RWPE1 (cell line): Measurements from ENCODE around the gene HYDIN.
"Not testable (repeated sequence)": the region's sequence is repeated elsewhere in the genome, so short reads cannot be mapped to it uniquely, and the experiment has no call there.

Experiments used
- CTCF ChIA-PET: fragments of 350-600 bp; sonication (Branson Sonifier 250); formaldehyde crosslinking; extraction: SDS; loops from one replicate; lab custom pipeline; 2021; lab: Yijun Ruan, JAX
- POLR2A ChIA-PET: fragments of 400-600 bp; formaldehyde crosslinking; extraction: SDS; loops from one replicate; lab custom pipeline; 2020; ENCODE audit warnings: antibody characterized with exemption; ENCODE audit not compliant: low non-redundant PET; lab: Yijun Ruan, JAX
- DNase-seq: peaks from one replicate; pipeline ENCODE4 v3.0.0; 2012; ENCODE audit warnings: low spot score
- H3K27ac ChIP-seq: fragments of 450-650 bp; 2 replicates; pipeline ENCODE4 v1.5.1; 2017

The HYDIN gene

GRCh38 chr16:71021961-71022537, 208.5 kb downstream of the HYDIN start:
- H3K27ac ChIP-seq, POLR2A ChIA-PET, DNase-seq, CTCF ChIA-PET: not testable (repeated sequence)

- H3K27ac ChIP-seq, DNase-seq, CTCF ChIA-PET: not testable (repeated sequence)
Observed at GRCh38 chr16:71019067-71019682, 211.3 kb downstream of the HYDIN start.

GRCh38 chr16:71015419-71015818, 215.1 kb downstream of the HYDIN start:
- CTCF ChIA-PET, H3K27ac ChIP-seq, DNase-seq, POLR2A ChIA-PET: not testable (repeated sequence)

More at GRCh38 chr16:71019067-71019682, 211.3 kb downstream of the HYDIN start:
- POLR2A ChIA-PET = not testable (repeated sequence)

GRCh38 chr16:71009440-71010223, 220.9 kb downstream of the HYDIN start:
- DNase-seq, H3K27ac ChIP-seq, CTCF ChIA-PET, POLR2A ChIA-PET: not testable (repeated sequence)

GRCh38 chr16:71006516-71006915, 224.0 kb downstream of the HYDIN start:
- DNase-seq, H3K27ac ChIP-seq, CTCF ChIA-PET, POLR2A ChIA-PET: not testable (repeated sequence)

- H3K27ac ChIP-seq, CTCF ChIA-PET, POLR2A ChIA-PET, DNase-seq: not testable (repeated sequence)
Observed at GRCh38 chr16:70999735-71000134, 230.8 kb downstream of the HYDIN start.

- H3K27ac ChIP-seq, POLR2A ChIA-PET, CTCF ChIA-PET, DNase-seq: not testable (repeated sequence)
Observed at GRCh38 chr16:70995799-70996198, 234.7 kb downstream of the HYDIN start.

GRCh38 chr16:70992511-70992910, 238.0 kb downstream of the HYDIN start:
- POLR2A ChIA-PET, H3K27ac ChIP-seq, DNase-seq, CTCF ChIA-PET: not testable (repeated sequence)

- CTCF ChIA-PET, DNase-seq, H3K27ac ChIP-seq, POLR2A ChIA-PET: not testable (repeated sequence)
Observed at GRCh38 chr16:70987019-70987715, 243.4 kb downstream of the HYDIN start.

GRCh38 chr16:70984675-70985074, 245.8 kb downstream of the HYDIN start:
- POLR2A ChIA-PET, DNase-seq, CTCF ChIA-PET, H3K27ac ChIP-seq: not testable (repeated sequence)

GRCh38 chr16:70968332-70968731, 262.2 kb downstream of the HYDIN start:
- DNase-seq, H3K27ac ChIP-seq, POLR2A ChIA-PET, CTCF ChIA-PET: not testable (repeated sequence)

GRCh38 chr16:70960169-70960568, 270.4 kb downstream of the HYDIN start:
- CTCF ChIA-PET, H3K27ac ChIP-seq, DNase-seq, POLR2A ChIA-PET: not testable (repeated sequence)

GRCh38 chr16:70954922-70955321, 275.6 kb downstream of the HYDIN start:
- DNase-seq, CTCF ChIA-PET, POLR2A ChIA-PET: not testable (repeated sequence)

GRCh38 chr16:70953824-70954223, 276.7 kb downstream of the HYDIN start:
- H3K27ac ChIP-seq, DNase-seq, POLR2A ChIA-PET: not testable (repeated sequence)
- CTCF ChIA-PET = interaction anchor here (0.6 kb wide), 1 partner anchor 411 kb away, joined by 3 read pairs; no protein-coding TSS in a partner anchor

More at GRCh38 chr16:70954922-70955321, 275.6 kb downstream of the HYDIN start:
- not testable (repeated sequence) for H3K27ac ChIP-seq

- CTCF ChIA-PET, POLR2A ChIA-PET, DNase-seq, H3K27ac ChIP-seq: not testable (repeated sequence)
Observed at GRCh38 chr16:70943551-70943950, 287.0 kb downstream of the HYDIN start.

- H3K27ac ChIP-seq, CTCF ChIA-PET, DNase-seq, POLR2A ChIA-PET: not testable (repeated sequence)
Observed at GRCh38 chr16:70939690-70940359, 290.7 kb downstream of the HYDIN start.
